B cell (primary cell): ENCODE results near the gene BDH1. TPM values are rescaled to one million over a fixed set of nuclear protein-coding genes. Genes with fewer than 3 reads are reported as not detected.

Source experiments
- ATAC-seq: fragments of 200-7000 bp; cut with Tn5 transposase; one replicate; pipeline ENCODE4 v1.10.0; 2021; ENCODE audit warnings: low read depth, mild to moderate bottlenecking, moderate number of reproducible peaks, moderate library complexity
- CTCF ChIA-PET: fragments of 350-600 bp; sonication (Branson Sonifier 250); formaldehyde crosslinking; loops from one replicate; lab custom pipeline; 2021; ENCODE audit warnings: antibody characterized with exemption, inconsistent platforms; lab: Charles Lee
- POLR2A ChIA-PET: fragments of 350-600 bp; sonication (Branson Sonifier 250); formaldehyde crosslinking; loops from one replicate; lab custom pipeline; 2021; ENCODE audit warnings: antibody characterized with exemption; lab: Charles Lee
- DNase-seq: peaks from one replicate; pipeline ENCODE4 v3.0.0; 2013
- H2AFZ ChIP-seq: 2 replicates; pipeline ENCODE4 v1.6.1; 2012; ENCODE audit warnings: mild to moderate bottlenecking, low read depth, low read length; ENCODE audit not compliant: insufficient read depth, poor library complexity, severe bottlenecking
- H3K27ac ChIP-seq, 2 donors: 1 replicate in 1 of 2; 2 replicates in 1 of 2; pipeline ENCODE4 v1.5.1; 2012 to 2013; ENCODE audit warnings: low read length in 2 of 2, mild to moderate bottlenecking in 2 of 2, moderate library complexity in 1 of 2
- H3K27me3 ChIP-seq, 4 experiments: fragments of 200-600 bp in 1 of 4; sonication (generic) in 1 of 4; replicated peaks in 1 of 4; 1 replicate in 2 of 4; 2 replicates in 2 of 4; pipeline versions ENCODE4 v1.6.1 to v1.7.0; 2013 to 2016; ENCODE audit warnings: low read length in 3 of 4, mild to moderate bottlenecking in 2 of 4, mixed read lengths in 1 of 4, moderate library complexity in 1 of 4; ENCODE audit not compliant: insufficient read depth in 4 of 4, control insufficient read depth in 3 of 4; ENCODE audit errors: control extremely low read depth in 1 of 4
- H3K36me3 ChIP-seq, 2 experiments: replicated peaks in 1 of 2; 1 replicate in 1 of 2; 2 replicates in 1 of 2; pipeline versions ENCODE4 v1.6.1 to v1.7.1; 2013; ENCODE audit warnings: low read length in 1 of 2; ENCODE audit not compliant: insufficient read depth in 2 of 2, control insufficient read depth in 1 of 2; ENCODE audit errors: control extremely low read depth in 1 of 2, extremely low read depth in 1 of 2
- H3K4me1 ChIP-seq, 2 donors: fragments of 200-600 bp in 1 of 2; sonication (generic) in 1 of 2; 1 replicate in 1 of 2; 2 replicates in 1 of 2; pipeline versions ENCODE4 v1.5.1 to v1.6.1; 2013 to 2017; ENCODE audit warnings: low read length in 2 of 2; ENCODE audit not compliant: control insufficient read depth in 2 of 2, insufficient read depth in 2 of 2
- H3K4me2 ChIP-seq: replicated peaks from 2 replicates; pipeline ENCODE3; 2012; ENCODE audit warnings: mild to moderate bottlenecking, low read depth, low read length; ENCODE audit not compliant: poor library complexity, severe bottlenecking
- H3K4me3 ChIP-seq, 5 experiments: fragments of 200-600 bp in 1 of 5; sonication (generic) in 1 of 5; 1 replicate in 3 of 5; 2 replicates in 2 of 5; pipeline versions ENCODE4 v1.5.1 to v1.7.0; 2011 to 2016; ENCODE audit warnings: low read length in 4 of 5, mild to moderate bottlenecking in 4 of 5, low read depth in 2 of 5, control low read depth in 1 of 5, moderate library complexity in 1 of 5; ENCODE audit not compliant: insufficient read depth in 1 of 5; ENCODE audit errors: control extremely low read depth in 1 of 5, extremely low read depth in 1 of 5
- H3K79me2 ChIP-seq: fragments of 200-600 bp; sonication (generic); one replicate; pipeline ENCODE4 v1.6.0; 2016; ENCODE audit warnings: low read length; ENCODE audit not compliant: control insufficient read depth, insufficient read depth
- H3K9ac ChIP-seq: fragments of 200-600 bp; sonication (generic); 2 replicates; pipeline ENCODE4 v1.6.1; 2017; ENCODE audit warnings: mild to moderate bottlenecking, low read length, moderate library complexity
- H3K9me3 ChIP-seq, 3 donors: one replicate each; pipeline versions ENCODE4 v1.6.1 to v1.7.1; 2013; ENCODE audit warnings: low read length in 2 of 3; ENCODE audit not compliant: control insufficient read depth in 2 of 3, insufficient read depth in 1 of 3; ENCODE audit errors: control extremely low read depth in 1 of 3
- H4K20me1 ChIP-seq: 2 replicates; pipeline ENCODE4 v1.6.0; 2012; ENCODE audit warnings: mild to moderate bottlenecking, low read length; ENCODE audit not compliant: insufficient read depth, control insufficient read depth, poor library complexity, severe bottlenecking
- H3K27ac Mint-ChIP-seq: one replicate; pipeline ENCODE4 v1.8.0; 2021; ENCODE audit warnings: mixed read lengths
- H3K27me3 Mint-ChIP-seq: one replicate; pipeline ENCODE4 v1.8.0; 2021; ENCODE audit warnings: mixed read lengths
- H3K4me1 Mint-ChIP-seq: one replicate; pipeline ENCODE4 v1.8.0; 2021; ENCODE audit warnings: mixed read lengths
- H3K4me3 Mint-ChIP-seq: one replicate; pipeline ENCODE4 v1.8.0; 2021; ENCODE audit warnings: mixed read lengths
- H3K9me3 Mint-ChIP-seq: one replicate; pipeline ENCODE4 v1.8.0; 2022; ENCODE audit warnings: mixed read lengths; ENCODE audit not compliant: insufficient read depth
- CTCF ChIP-seq: fragments of 200-600 bp; IDR thresholded peaks from one replicate; pipeline ENCODE4 v1.8.0; 2022; ENCODE audit warnings: antibody characterized with exemption, mild to moderate bottlenecking
- EZH2 ChIP-seq: IDR thresholded peaks from 2 replicates; pipeline ENCODE4 v1.6.1; 2012; ENCODE audit warnings: borderline replicate concordance, low read depth, mild to moderate bottlenecking, moderate library complexity, low read length; ENCODE audit not compliant: insufficient read depth, poor library complexity, severe bottlenecking
- WGBS: methylation state at CpG from one replicate; pipeline ENCODE4 v1.1.5; 2013; ENCODE audit warnings: missing lambda C conversion rate; ENCODE audit not compliant: insufficient coverage; 5-methylcytosine and 5-hydroxymethylcytosine counted together
- intact Hi-C: fragments of 100-400 bp; cut with micrococcal nuclease; formaldehyde crosslinking; loops from one replicate; pipeline ENCODE4 v1.10.0; 2022
- polyA plus RNA-seq: library from polyadenylated mRNA; depleted of rRNA; stranded (reverse); fragments of >200 nt; gene quantifications from 2 replicates; pipeline ENCODE4 v1.2.3, GENCODE V29; 2012
- total RNA-seq, 2 donors: library from RNA; stranded (reverse); fragments of 120-200 nt in 1 of 2; gene quantifications; 1 replicate in 1 of 2; 2 replicates in 1 of 2; pipeline versions ENCODE4 v1.2.3 to v1.2.4, GENCODE V29; 2013 to 2022

BDH1 gene
- total and polyA plus RNA-seq, 2 donors (not counting 1 experiment from before 2014, with no cell fraction given), result 21.1 to 59.3 TPM

DNA sequence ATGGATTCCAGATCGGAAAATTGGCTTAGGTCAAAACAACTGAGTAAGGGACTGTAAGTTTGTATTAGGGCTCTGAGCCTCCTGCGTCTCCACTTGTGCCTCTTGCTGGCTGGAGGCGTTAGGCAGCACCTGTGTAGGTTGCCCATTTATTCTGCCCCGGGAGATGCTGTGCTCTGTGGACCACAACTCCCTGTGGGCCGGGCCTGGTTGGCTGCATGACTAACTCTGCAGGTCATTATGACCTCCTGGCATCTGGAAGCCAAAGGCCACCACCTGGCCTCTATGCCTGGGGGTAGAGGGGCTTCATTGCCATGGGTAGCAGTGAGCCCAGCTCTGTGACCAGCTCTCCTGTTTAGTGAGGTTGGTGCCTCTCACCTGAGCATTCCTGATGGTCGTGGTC lies 36.0 kb upstream of the BDH1 start:
- Histone ChIP-seq H3K9me3 (no peaks in the 10 kb centered on the region), H2AFZ (no peak overlapping the region), H3K79me2 (no peaks in the 10 kb centered on the region), H4K20me1 (no peaks in the 10 kb centered on the region), H3K9ac (no peak overlapping the region), H3K36me3 (no peaks in the 10 kb centered on the region), H3K4me1 (no peaks in the 10 kb centered on the region), H3K4me2 (no peak overlapping the region), H3K27me3 (peaks cover 0 to 3% (median 0%) of the 10 kb centered on the region in 4 experiments), H3K27ac (no peak overlapping the region), H3K4me3 (no peak overlapping the region)
- no peak for DNase-seq
- no peak for TF ChIP-seq EZH2
- TF ChIP-seq CTCF, result no peak
- Mint-ChIP-seq H3K9me3 (no peaks in the 10 kb centered on the region), H3K27me3 (peaks cover 16% of the 10 kb centered on the region), H3K4me3 (no peak overlapping the region), H3K27ac (no peak overlapping the region), H3K4me1 (peaks cover 2% of the 10 kb centered on the region)
- intact Hi-C loops, result no loop called here
- ChIA-PET POLR2A (no interaction called here), CTCF (no interaction called here)
- whole genome bisulfite sequencing, result 28% methylated on average over 5 of the region's 6 CpGs
- ATAC-seq, result no peak

DNA sequence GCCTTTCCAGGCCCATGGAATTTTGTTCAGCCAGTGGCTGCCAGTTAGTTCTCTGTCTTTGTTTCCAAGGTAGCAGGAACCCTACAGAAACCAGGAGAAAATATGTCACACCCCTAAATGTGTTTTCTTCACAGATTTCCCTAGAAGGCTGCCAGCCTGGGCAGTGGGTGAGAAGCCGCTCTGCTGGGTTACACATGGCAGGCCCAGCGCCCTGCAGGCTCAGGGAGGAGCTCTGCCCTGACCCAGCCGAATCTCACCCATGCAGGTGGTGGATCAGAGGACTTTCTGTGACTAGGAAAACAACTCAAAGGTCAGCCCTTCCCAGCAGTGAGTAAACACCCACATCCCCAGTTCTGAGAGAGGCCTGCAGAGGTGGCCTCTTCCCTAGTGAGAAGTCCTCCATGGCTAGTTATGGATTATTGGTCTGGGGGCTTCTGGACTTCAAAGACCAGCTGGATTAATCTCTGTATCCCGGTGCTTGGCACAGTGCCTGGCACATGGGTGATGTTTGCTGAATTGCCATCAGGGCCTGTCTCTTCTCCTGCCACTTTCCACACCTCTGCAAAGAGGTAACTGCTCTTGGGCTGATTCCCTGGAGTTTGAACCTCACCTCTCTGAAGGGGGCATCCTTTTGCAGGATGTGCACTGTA lies 34.7 kb upstream of the BDH1 start:
- POLR2A ChIA-PET, result no interaction called here
- Histone ChIP-seq H3K4me1 (no peaks in the 10 kb centered on the region), H3K9ac (no peak overlapping the region), H3K4me3 (no peak overlapping the region), H3K27ac (no peak overlapping the region), H3K9me3 (no peaks in the 10 kb centered on the region), H3K4me2 (no peak overlapping the region), H3K27me3 (peaks cover 0 to 3% (median 0%) of the 10 kb centered on the region in 4 experiments), H2AFZ (no peak overlapping the region), H3K36me3 (no peaks in the 10 kb centered on the region), H3K79me2 (no peaks in the 10 kb centered on the region), H4K20me1 (no peaks in the 10 kb centered on the region)
- DNase-seq, result no peak
- Mint-ChIP-seq H3K9me3 (no peaks in the 10 kb centered on the region), H3K27me3 (peaks cover 23% of the 10 kb centered on the region), H3K4me1 (peaks cover 2% of the 10 kb centered on the region), H3K4me3 (no peak overlapping the region), H3K27ac (no peak overlapping the region)
- intact Hi-C loops, result no loop called here
- TF ChIP-seq EZH2, result no peak
- TF ChIP-seq CTCF, result no peak
- 96% methylated on average over 4 of the region's 4 CpGs for WGBS
- no peak for ATAC-seq
- CTCF ChIA-PET, result no interaction called here
